ENCODE measurements around the gene NPAS2. TPM values are rescaled to one million over a fixed set of nuclear protein-coding genes. Genes with fewer than 3 reads are reported as not detected.

NPAS2 gene
- total RNA-seq, 1 donor from 2014 or later = 8.2 TPM

- FAIRE-seq (no peak), DNase-seq (ENCODE audit: low read depth) (no peak)
- no peaks in the 10 kb centered on the region for H3K27me3 ChIP-seq (ENCODE audit: control insufficient read depth, insufficient read depth, low read length)
- no peak overlapping the region for H3K4me3 ChIP-seq (ENCODE audit: low read depth, low read length)
- H3K36me3 ChIP-seq (ENCODE audit: control insufficient read depth, insufficient read depth, low read length) = no peaks in the 10 kb centered on the region
- TF ChIP-seq CTCF (IDR thresholded peaks at IDR 0.05; ENCODE audit: insufficient read depth, low read length, severe bottlenecking) = no peak
Observed at GRCh38 chr2:100808582-100808981, 11.4 kb upstream of the NPAS2 start.

GRCh38 chr2:100809506-100809905 is 10.4 kb upstream of the NPAS2 start:
- Histone ChIP-seq H3K4me3 (ENCODE audit: low read depth, low read length) (no peak overlapping the region), H3K27me3 (ENCODE audit: control insufficient read depth, insufficient read depth, low read length) (no peaks in the 10 kb centered on the region), H3K36me3 (ENCODE audit: control insufficient read depth, insufficient read depth, low read length) (no peaks in the 10 kb centered on the region)
- TF ChIP-seq CTCF (IDR thresholded peaks at IDR 0.05; ENCODE audit: insufficient read depth, low read length, severe bottlenecking) = no peak
- DNase-seq (ENCODE audit: low read depth) (no peak), FAIRE-seq (no peak)

GRCh38 chr2:100810603-100811145 is 9.3 kb upstream of the NPAS2 start:
- TF ChIP-seq CTCF (IDR thresholded peaks at IDR 0.05; ENCODE audit: insufficient read depth, low read length, severe bottlenecking) = no peak

GRCh38 chr2:100812116-100812515 is 7.8 kb upstream of the NPAS2 start:
- Histone ChIP-seq H3K4me3 (ENCODE audit: low read depth, low read length) (no peak overlapping the region), H3K36me3 (ENCODE audit: control insufficient read depth, insufficient read depth, low read length) (no peaks in the 10 kb centered on the region), H3K27me3 (ENCODE audit: control insufficient read depth, insufficient read depth, low read length) (no peaks in the 10 kb centered on the region)
- no peak for DNase-seq (ENCODE audit: low read depth)
- no peak for TF ChIP-seq CTCF (IDR thresholded peaks at IDR 0.05; ENCODE audit: insufficient read depth, low read length, severe bottlenecking)
- no peak for FAIRE-seq

More at GRCh38 chr2:100810603-100811145, 9.3 kb upstream of the NPAS2 start:
- no peaks in the 10 kb centered on the region for H3K27me3 ChIP-seq (ENCODE audit: control insufficient read depth, insufficient read depth, low read length)
- DNase-seq (ENCODE audit: low read depth) = no peak
- no peak for FAIRE-seq
- H3K4me3 ChIP-seq (ENCODE audit: low read depth, low read length) = no peak overlapping the region
- no peaks in the 10 kb centered on the region for H3K36me3 ChIP-seq (ENCODE audit: control insufficient read depth, insufficient read depth, low read length)

GRCh38 chr2:100812573-100812972 is 7.4 kb upstream of the NPAS2 start:
- H3K4me3 ChIP-seq (ENCODE audit: low read depth, low read length) = no peak overlapping the region
- no peak for TF ChIP-seq CTCF (IDR thresholded peaks at IDR 0.05; ENCODE audit: insufficient read depth, low read length, severe bottlenecking)
- no peaks in the 10 kb centered on the region for H3K36me3 ChIP-seq (ENCODE audit: control insufficient read depth, insufficient read depth, low read length)
- H3K27me3 ChIP-seq (ENCODE audit: control insufficient read depth, insufficient read depth, low read length) = no peaks in the 10 kb centered on the region
- FAIRE-seq (no peak), DNase-seq (ENCODE audit: low read depth) (no peak)

- Histone ChIP-seq H3K4me3 (ENCODE audit: low read depth, low read length) (no peak overlapping the region), H3K27me3 (ENCODE audit: control insufficient read depth, insufficient read depth, low read length) (no peaks in the 10 kb centered on the region), H3K36me3 (ENCODE audit: control insufficient read depth, insufficient read depth, low read length) (no peaks in the 10 kb centered on the region)
- DNase-seq (ENCODE audit: low read depth) (peak; percentile 35), FAIRE-seq (no peak)
- no peak for TF ChIP-seq CTCF (IDR thresholded peaks at IDR 0.05; ENCODE audit: insufficient read depth, low read length, severe bottlenecking)
Observed at GRCh38 chr2:100813527-100813926, 6.4 kb upstream of the NPAS2 start.
